ENCODE results near the gene ADI1.

- TF ChIP-seq HNF4A (conservative IDR thresholded peaks at IDR 0.05): no peak
- no peak for TF ChIP-seq CTCF (IDR thresholded peaks at IDR 0.05; ENCODE audit: low read depth, low read length, missing input control)
- TF ChIP-seq ZBTB33 (IDR thresholded peaks at IDR 0.05): no peak
- TF ChIP-seq JUND (IDR thresholded peaks at IDR 0.05): no peak
- TF ChIP-seq GABPA (IDR thresholded peaks at IDR 0.05 in 1 of 2, conservative IDR thresholded peaks at IDR 0.05 in 1 of 2): no peak
- no peak for TF ChIP-seq MAX (IDR thresholded peaks at IDR 0.05)
- TF ChIP-seq RXRA (IDR thresholded peaks at IDR 0.05): no peak
- TF ChIP-seq TAF1 (conservative IDR thresholded peaks at IDR 0.05): no peak
- TF ChIP-seq ATF3 (IDR thresholded peaks at IDR 0.05): no peak
These were observed 8.8 kb upstream of the ADI1 start for GRCh38 chr2:3527886-3528785.
